UCSD-AML1 (cell line): ENCODE data around the gene EHBP1.
"Not testable (repeated sequence)": the region's sequence is repeated elsewhere in the genome, so short reads cannot be mapped to it uniquely, and the experiment has no call there.

Experiments
- DNase-seq: peaks from one replicate; lab custom pipeline; 2025; ENCODE audit not compliant: unreplicated experiment; lab: John Stamatoyannopoulos, UW

EHBP1 gene

DNA sequence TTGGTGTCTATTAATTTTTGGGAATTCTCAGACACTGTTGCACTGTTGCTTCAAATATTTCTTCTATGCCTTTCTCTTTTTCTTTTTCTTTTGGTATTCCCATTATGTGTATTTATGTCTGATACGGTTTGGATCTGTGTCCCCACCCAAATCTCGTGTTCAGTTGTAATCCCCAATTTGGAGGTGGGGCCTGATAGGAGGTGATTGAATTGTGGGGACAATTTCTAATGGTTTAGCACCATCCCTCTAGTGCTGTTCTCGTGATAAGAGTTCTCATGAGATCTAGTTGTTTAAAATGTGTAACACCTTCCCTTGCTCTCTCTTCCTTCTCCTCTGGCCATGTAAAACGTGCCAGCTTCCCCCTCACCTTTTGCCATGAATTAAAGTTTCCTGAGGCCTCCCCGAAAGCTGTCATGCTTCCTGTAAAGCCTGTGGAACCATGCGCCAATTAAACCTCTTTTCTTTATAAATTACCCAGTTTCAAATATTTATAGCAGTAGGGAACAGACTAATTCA is 26.8 kb downstream of the EHBP1 start:
- DNase-seq: no peak

DNA sequence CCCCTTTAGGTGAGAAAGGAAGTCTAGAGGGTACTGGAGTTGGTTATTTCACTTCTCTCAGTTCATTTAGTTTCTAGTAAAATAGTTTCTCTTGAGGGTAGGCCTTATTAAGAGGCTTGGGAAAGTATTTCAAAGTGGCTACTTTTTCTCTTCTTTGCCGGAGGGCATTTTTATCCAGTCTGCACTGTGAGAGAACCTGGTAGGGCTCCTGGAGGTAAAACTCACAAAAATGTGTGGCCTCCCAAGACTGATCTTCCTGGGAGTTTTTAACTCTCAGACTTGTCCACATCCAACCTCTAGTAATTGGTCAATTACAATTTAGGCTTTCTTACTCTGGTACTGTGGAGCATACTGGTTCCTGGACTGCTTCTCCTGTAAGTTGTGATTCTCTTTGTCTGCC is 28.0 kb downstream of the EHBP1 start:
- DNase-seq: no peak

DNA sequence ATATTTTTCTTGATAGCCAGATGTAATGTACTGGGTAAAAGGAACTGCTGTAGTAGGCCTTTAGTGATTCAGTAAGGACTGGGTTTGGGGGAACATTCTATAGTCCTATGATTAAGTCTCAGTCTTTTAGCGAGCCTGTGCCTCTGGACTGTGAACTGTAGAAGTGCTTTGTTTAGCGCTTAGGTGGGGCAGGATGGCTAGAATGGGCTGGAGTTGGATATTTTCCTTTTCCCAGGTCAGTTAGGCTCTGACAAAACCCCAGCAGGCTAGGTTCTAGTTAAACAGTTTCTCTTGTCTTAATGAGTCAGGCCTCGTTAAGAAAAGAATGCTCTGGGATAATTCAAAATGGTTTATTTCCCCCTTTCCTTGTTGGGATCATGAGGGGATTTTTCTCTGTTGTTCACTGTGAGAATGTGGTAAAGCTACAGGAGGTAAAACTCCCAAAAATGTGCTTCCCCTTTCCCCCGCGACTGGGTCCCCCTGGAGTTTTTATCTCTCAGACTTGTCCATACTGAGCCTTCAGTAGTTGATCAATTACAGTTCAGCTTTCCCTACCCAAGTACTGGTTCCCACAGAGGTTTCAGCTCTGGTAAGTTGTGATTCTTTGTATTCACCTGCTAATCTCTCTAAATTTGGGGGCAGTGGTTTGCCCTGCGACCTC is 31.5 kb downstream of the EHBP1 start:
- DNase-seq: no peak

DNA sequence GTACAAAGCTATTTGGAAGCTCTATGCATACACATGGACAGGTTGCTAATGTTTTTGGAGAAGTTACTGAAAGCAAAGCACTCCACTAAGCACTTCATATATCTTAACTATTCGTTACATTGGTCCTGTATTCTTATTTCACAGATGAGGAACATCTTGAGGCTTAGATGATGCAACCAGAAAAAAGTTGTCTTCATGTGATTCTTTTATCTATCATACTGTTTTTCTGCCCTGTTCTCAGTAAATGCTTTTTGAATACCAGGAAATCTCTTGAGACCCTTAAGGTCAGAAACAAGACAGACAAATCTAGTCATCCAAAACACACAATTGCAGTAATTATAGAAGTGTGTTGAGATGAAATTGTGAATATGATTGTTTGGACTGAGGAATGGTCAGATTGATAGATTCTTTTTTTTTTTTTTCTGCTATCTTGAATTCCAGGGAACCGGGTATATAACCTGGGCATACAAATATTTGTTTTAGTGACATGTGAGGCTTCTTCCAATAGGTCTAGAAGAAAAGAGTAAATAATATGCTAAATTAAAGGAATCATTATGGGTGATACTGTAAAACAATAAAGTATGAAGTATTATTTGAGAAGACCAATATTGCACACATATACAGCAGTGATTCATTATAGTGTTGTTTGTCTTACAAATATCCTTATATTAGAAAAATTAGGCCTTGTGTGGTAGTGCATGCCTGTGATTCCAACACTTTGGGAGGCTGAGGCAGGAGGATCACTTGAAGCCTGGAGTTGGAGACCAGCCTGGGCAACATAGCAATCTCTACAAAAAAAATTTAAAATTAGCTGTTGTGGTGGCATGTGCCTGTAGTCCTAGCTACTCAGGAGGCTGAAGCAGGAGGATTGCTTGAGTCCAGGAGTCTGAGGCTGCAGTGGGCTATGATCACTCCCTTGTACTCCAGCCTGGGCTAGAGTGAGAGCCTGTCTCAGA is 33.7 kb downstream of the EHBP1 start:
- DNase-seq: no peak

DNA sequence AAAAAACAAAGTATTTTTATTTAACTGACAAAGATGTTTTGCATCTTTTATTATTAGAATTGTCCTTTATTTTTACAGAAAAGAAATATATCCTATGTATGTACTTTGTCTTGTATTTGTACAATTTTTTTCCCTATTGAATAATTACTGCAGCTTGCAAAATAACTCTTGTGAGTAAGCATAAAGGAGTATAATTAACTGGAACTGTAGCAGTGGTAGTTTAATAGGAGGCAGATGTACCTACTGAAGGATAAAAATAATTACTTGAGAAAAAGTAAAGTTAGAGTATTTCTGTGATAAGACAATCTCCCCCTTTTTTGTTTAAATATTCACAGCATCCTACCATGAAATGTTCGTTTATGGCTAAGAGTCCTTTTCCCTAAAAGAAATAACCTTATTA is 34.7 kb downstream of the EHBP1 start:
- DNase-seq: no peak

DNA sequence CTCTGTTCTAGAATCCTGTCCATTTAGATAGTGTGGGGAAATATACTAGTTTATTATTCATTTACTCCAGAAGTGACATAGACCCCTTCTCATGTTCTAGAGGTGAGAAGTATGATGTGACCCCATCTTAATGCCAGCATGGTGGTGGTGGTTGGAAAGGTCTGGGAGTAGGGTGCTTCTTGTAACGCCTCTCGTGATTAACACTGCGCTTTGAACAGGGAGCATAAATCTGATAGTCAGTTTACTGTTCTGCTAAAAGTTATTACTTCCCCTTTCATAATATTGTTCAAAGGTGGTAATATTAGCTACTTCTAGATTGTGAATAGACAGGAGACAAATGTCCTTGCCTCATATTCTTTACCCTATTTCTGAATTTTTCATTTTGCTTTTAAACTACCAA is 35.6 kb downstream of the EHBP1 start:
- DNase-seq: no peak

DNA sequence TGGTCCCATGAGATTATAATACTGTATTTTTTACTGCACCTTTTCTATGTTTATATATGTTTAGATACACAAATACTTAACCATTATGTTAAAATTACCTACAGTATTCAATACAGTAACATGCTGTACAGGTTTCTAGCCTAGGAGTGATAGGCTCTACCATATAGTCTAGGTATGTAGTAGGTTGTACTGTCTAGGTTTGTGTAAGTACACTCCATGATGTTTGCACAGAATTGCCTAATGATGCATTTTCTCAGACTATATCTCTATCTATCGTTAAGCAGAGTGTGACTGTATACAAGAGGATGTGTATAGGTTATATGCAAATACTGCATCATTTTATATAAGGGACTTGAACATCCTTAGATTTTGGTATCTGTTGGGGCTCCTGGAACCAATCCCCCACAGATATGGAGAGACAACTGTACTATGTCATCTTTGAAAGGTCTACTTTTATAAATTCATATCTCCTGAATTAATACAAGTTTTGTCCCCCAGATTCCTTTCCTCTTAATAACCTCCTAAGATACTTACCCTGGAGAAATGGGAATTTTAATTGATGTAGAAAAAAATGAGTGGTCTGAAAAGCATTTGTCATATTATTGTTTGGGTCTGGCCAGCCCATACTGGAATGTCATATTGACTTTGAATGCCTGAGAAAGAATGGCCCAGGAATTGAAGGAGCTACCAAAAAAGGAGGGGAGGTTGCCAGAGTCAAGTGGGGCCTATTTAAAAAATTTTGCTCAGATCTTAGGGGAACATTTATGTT is 36.6 kb downstream of the EHBP1 start:
- DNase-seq: no peak

DNA sequence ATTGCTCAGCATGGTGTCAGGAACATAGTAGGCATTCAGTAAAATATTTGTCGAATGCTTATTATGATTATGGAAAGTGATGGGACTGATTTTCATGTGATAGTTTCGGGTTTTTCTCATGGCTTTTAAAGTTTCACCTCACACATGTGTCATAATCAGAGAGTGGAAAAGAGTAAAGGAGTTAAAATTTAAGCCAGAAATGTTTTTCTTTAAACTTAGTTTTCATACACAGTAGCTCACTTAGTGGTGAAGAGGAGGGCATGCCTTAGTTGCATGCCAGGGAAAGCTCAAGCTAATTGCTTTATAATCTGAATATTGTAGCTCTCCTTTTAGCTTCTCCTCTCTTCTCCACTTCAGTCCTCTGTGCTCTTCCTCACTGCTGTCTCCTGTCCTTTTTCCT is 38.0 kb downstream of the EHBP1 start:
- DNase-seq: no peak

DNA sequence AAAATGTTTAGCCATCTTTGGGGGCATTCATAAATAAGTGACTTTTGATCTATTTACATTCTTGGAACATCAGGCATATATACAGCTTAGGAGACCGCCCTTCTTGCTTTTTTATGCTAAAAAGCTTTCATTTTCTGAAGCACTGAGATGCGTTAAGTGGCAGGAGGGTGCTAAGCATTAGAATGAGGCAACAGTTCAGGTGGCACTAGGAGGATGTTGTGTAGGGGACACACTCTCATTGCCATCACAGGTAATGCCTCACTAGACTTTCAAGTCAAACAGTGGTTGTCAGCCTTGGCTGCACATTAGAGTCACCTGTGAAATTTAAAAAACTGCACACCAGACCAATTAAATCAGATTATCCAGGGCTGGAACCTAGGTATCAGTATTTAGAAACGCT is 39.1 kb downstream of the EHBP1 start:
- DNase-seq: no peak

DNA sequence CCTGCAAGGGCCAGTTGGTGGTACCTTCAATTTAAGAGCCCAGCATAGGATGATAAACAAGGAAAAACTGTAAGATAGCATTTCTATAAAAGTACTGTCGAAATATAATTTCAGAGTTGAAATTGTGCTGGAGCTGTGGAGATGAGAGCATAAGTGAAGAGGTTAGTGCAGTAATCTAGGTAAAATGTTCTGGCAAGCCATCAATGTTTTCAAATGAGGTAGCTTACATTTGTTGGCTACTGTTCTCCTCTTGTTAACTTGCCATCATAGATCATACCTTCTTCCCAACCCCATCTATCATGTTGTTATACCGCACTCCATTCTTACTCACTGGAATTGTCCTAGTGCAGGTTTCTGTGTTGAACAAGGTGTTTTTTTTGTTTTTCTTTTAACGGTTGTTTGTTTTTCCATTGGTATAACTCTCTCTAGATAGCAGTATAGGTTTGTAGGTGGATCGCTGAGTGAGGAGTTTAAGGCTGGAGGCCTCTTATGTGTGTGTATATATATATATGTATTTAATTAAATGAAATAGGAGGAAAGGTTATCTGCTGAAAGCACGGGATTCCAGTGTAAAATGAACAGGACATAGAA is 40.5 kb downstream of the EHBP1 start:
- DNase-seq: no peak

DNA sequence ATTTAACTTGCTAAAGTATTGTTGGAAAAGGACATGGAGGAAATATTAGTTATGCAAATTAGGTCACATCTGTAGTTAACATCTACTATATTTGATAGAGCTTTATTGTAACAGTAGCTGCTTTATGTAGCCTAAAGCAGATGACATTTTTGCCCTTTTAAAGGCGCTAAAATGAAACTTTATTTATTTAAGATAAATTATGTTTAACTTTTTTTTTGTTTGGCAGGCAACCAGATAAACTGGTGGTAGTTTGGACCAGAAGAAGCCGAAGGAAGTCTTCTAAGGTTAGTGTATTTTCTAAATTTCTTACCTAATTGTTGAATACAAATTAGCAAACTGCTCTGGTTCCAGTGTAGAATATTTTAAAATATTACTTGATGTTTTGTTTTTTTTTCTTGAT is 41.7 kb downstream of the EHBP1 start:
- no peak for DNase-seq

DNA sequence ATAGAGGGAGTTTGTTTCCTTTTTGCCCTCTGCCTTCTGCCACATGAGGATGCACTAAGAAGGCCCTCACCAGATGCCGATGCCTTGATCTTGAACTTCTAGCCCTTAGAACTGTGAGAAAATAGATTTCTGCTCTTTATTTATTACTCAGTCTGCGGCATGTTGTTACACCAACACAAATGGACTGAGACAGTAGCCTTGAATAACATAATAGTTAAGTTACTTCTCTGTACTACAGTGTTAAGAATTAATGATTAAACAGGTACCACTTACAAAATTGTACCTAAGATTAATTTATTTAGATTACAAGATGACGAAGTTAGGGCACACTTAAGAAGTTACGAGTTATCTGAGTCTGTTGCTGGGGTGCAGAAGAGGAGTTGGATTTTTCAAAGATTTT is 42.4 kb downstream of the EHBP1 start:
- DNase-seq: no peak

DNA sequence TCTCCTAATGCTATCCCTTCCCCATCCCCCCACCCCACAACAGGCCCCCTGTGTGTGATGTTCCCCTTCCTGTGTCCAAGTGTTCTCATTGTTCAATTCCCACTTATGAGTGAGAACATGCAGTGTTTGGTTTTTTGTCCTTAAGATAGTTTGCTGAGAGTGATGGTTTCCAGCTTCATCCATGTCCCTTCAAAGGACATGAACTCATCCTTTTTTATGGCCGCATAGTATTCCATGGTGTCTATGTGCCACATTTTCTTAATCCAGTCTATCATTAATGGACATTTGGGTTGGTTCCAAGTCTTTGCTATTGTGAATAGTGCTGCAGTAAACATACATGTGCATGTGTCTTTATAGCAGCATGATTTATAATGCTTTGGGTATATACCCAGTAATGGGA is 43.6 kb downstream of the EHBP1 start:
- DNase-seq: not testable (repeated sequence)

DNA sequence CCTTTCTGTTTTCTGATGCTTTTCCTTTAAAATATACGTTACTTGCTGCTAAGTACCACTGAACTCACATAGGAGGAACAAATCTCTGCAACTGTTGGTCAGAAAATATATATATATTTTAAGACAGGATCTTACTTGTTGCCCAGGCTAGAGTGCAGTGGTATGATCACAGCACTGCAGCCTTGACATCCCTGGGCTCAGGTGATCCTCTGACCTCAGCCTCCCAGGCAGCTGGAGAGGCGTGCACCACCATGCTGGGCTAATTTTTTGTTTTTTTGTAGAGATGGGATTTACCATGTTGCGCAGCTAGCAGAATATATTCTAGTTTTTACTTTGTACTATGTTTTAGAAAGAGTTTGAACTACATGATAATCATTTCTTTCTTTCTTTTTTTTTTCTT is 51.5 kb downstream of the EHBP1 start:
- DNase-seq: no peak

DNA sequence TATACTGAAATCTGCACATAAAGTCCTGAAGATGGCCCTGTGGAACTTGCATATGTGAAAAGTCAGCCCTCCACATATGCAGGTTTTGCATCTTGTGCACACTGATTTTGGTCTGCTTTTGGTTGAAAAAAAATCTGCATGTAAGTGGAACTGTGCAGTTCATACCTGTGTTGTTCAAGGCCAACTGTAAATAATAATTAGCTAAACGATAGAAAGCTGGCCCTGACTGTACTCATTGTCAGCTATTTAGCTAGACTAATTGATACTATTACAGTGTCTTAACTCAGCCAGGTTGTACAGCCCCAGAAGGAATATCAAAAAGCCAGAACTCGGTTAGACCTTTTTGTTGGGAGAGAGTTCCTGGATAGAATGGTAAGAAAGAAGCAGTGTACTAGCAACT is 54.5 kb downstream of the EHBP1 start:
- no peak for DNase-seq

DNA sequence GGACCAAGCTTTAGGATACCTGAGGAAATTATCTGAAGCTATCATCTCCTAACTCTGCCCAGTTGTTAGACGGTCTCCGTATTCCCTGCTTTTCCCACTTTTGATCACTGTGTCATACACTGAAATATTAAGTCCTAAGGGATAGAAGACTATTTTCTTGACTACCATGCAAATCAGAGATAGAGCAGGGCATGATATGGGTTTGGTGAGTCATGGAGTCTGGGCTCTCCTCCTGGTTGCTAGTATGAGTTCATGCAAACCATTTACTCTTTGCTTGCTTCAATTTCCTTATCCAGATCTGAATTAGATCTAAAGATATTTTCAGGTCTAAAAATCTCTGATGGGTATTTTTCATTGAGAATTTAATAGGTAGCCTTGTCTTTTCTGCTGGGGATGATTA is 55.0 kb downstream of the EHBP1 start:
- DNase-seq: no peak

DNA sequence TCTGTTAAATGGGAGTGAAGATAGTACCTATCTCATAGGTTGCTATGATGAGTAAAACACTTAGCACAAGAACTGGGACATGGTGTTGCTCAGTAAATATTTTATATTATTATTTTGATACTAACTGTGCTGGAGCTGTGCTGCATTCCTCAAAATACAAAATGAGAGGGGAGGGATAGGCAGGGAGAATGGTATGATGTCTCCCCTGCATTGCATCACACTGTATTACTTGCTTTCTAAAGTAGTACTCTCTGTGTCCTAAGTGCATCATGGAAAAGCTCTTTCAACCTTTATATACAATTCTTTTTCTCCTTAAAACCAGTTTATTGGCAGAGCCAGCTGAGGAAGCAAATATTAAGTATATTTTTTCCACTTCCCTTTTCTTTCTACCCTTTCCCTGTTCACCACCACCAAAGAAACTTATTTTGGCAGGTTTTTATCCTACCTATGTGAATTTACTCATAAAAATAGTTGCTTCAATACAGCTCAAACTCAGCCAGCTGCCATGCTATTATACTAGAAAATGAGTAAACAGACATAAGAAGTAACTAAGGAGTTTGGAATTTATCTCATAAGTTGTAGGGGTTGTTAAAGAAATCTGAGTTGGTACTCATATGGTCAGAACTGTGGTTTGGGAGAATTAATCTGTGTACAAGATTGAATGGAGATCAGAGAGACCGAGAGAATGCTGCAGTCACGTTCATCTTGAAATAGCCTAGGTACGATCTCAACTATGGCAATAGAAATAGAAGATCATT is 60.3 kb downstream of the EHBP1 start:
- DNase-seq: no peak

DNA sequence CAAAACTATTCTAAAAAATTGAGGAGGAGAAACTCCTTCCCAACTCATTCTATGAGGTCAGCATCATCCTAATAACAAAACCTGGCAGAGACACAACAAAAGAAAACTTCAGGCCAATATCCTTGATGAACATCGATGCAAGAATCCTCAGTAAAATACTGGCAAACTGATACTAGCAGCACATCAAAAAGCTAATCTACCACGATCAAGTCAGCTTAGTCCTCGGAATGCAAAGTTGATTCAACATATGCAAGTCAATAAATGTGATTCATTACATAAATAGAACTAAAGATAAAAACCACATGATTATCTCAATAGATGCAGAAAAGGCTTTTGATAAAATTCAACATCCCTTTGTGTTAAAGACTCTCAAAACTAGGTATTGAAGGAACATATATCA is 63.1 kb downstream of the EHBP1 start:
- no peak for DNase-seq

DNA sequence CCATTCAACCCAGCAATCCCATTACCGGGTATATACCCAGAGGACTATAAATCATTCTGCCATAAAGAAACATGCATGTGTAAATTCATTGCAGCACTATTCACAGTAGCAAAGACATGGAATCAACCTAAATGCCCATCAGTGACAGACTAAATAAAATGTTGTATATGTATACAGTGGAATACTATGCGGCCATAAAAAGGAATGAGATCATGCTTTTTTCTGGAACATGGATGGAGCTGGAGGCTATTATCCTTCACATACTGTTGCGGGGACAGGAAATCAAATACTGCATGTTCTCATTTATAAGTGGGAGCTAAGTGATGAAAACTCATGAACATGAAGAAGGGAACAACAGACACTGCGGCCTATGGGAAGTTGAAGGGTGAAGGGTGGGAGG is 65.1 kb downstream of the EHBP1 start:
- DNase-seq: no peak

DNA sequence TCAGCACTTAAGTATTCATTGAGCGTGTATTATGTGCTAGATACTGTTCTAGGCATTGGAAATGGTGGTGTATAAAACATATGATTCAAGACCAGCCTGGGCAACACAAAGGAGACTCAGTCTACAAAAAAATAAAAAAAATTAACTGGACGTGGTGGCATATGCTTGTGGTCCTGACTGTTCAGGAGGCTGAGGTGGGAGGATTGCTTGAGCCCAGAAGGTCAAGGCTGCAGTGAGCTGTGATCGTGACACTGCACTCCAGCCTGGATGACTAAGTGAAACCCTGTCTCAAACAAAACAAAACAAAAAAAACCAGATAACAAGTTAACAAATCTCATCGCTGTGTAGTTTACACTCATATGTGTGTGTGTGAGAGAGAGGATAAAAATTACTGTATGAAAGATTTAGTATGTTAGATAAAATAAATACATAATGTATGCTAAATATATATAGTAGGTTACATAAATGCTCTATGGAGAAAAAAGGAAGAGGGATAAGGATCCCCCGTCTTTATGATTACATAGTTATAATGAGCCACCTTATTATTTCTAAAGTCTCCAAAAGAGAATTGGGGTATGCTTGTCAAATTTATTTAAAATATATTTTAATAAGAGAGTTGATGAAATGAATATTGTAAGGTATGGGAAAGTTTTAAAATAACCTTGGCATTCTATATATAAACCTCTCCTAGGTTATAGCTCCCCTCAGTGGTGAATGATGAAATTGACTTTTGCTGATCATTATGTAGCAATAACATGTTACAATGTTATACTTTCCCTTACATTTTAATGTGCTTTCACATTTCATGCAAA is 69.2 kb downstream of the EHBP1 start:
- DNase-seq: no peak
